ENCODE data around the gene ANKRD16.
"Not testable (repeated sequence)": the region's sequence is repeated elsewhere in the genome, so short reads cannot be mapped to it uniquely, and the experiment has no call there.

DNA sequence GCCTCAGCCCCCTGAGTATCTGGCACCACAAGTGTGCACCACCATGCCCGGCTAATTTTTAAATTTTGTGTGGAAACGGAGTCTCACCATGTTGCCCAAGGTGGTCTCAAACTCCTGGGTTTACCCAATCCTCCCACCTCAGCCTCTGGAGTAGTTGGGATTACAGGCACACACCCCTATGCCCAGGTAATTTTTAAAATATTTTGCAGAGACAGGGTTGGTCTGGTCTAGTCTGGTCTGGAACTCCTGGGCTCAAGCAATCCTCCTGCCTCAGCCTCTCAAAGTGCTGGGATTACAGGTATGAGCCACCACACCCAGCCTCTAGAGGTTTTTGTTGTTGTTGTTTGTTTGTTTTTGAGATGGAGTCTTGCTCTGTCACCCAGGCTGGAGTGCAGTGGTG lies 53.5 kb downstream of the ANKRD16 start:
- TF ChIP-seq, protein P1, sequence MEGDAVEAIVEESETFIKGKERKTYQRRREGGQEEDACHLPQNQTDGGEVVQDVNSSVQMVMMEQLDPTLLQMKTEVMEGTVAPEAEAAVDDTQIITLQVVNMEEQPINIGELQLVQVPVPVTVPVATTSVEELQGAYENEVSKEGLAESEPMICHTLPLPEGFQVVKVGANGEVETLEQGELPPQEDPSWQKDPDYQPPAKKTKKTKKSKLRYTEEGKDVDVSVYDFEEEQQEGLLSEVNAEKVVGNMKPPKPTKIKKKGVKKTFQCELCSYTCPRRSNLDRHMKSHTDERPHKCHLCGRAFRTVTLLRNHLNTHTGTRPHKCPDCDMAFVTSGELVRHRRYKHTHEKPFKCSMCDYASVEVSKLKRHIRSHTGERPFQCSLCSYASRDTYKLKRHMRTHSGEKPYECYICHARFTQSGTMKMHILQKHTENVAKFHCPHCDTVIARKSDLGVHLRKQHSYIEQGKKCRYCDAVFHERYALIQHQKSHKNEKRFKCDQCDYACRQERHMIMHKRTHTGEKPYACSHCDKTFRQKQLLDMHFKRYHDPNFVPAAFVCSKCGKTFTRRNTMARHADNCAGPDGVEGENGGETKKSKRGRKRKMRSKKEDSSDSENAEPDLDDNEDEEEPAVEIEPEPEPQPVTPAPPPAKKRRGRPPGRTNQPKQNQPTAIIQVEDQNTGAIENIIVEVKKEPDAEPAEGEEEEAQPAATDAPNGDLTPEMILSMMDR (IDR thresholded peaks at IDR 0.05) = not testable (repeated sequence)
- not testable (repeated sequence) for TF ChIP-seq POLR2A (IDR thresholded peaks at IDR 0.05)
